ENCODE measurements around the gene AP2A2. TPM values are rescaled to one million over a fixed set of nuclear protein-coding genes. Genes with fewer than 3 reads are reported as not detected.

Gene AP2A2
- total RNA-seq, 4 donors from 2014 or later: 33.6 to 76.6 (median 46.4) TPM

- 84 to 89% methylated on average over 13 of the region's 13 CpGs for WGBS, 2 donors
- no peak for DNase-seq (ENCODE audit: low spot score in 2 of 2)
- no peak overlapping the region for H3K4me3 ChIP-seq (ENCODE audit: low read depth, poor library complexity, severe bottlenecking)
- intact Hi-C loops (cut with DNase I; ENCODE audit: low total_unique reads): no loop called here
- no peak for TF ChIP-seq POLR2A (IDR thresholded peaks at IDR 0.05)
- TF ChIP-seq CTCF (IDR thresholded peaks at IDR 0.05): no peak
Measured at GRCh38 chr11:1006762-1007161, 81.1 kb downstream of the AP2A2 start.

- no peak for DNase-seq (ENCODE audit: low spot score in 2 of 2)
- intact Hi-C loops (cut with DNase I; ENCODE audit: low total_unique reads): no loop called here
- TF ChIP-seq POLR2A (IDR thresholded peaks at IDR 0.05): no peak
- TF ChIP-seq CTCF (IDR thresholded peaks at IDR 0.05): no peak
- 92 to 100% methylated on average over 10 of the region's 10 CpGs for WGBS, 2 donors
- H3K4me3 ChIP-seq (ENCODE audit: low read depth, poor library complexity, severe bottlenecking): no peak overlapping the region
Measured at GRCh38 chr11:1007279-1007678, 81.6 kb downstream of the AP2A2 start.

GRCh38 chr11:1008001-1008802, 82.5 kb downstream of the AP2A2 start:
- intact Hi-C loops (cut with DNase I; ENCODE audit: low total_unique reads): no loop called here
- no peak for TF ChIP-seq POLR2A (IDR thresholded peaks at IDR 0.05)
- TF ChIP-seq CTCF (IDR thresholded peaks at IDR 0.05): no peak
- 92% methylated on average over 31 to 38 of the region's 38 CpGs for WGBS, 2 donors
- H3K4me3 ChIP-seq (ENCODE audit: low read depth, poor library complexity, severe bottlenecking): no peak overlapping the region
- no peak for DNase-seq (ENCODE audit: low spot score in 2 of 2)

- no peak for DNase-seq (ENCODE audit: low spot score in 2 of 2)
- WGBS, 2 donors: 85 to 88% methylated on average over 9 to 11 of the region's 11 CpGs
- intact Hi-C loops (cut with DNase I; ENCODE audit: low total_unique reads): no loop called here
- no peak for TF ChIP-seq CTCF (IDR thresholded peaks at IDR 0.05)
- TF ChIP-seq POLR2A (IDR thresholded peaks at IDR 0.05): no peak
- no peak overlapping the region for H3K4me3 ChIP-seq (ENCODE audit: low read depth, poor library complexity, severe bottlenecking)
Measured at GRCh38 chr11:1008803-1009145, 83.1 kb downstream of the AP2A2 start.

- 87 to 89% methylated on average over 33 of the region's 33 CpGs for WGBS, 2 donors
- H3K4me3 ChIP-seq (ENCODE audit: low read depth, poor library complexity, severe bottlenecking): no peak overlapping the region
- no peak for TF ChIP-seq CTCF (IDR thresholded peaks at IDR 0.05)
- no peak for TF ChIP-seq POLR2A (IDR thresholded peaks at IDR 0.05)
- DNase-seq (ENCODE audit: low spot score in 2 of 2): no peak
- intact Hi-C loops (cut with DNase I; ENCODE audit: low total_unique reads): no loop called here
Measured at GRCh38 chr11:1009371-1009770, 83.7 kb downstream of the AP2A2 start.

- DNase-seq (ENCODE audit: low spot score in 2 of 2): no peak
- intact Hi-C loops (cut with DNase I; ENCODE audit: low total_unique reads): no loop called here
- WGBS, 2 donors: 87 to 92% methylated on average over 17 of the region's 17 CpGs
- TF ChIP-seq POLR2A (IDR thresholded peaks at IDR 0.05) (no peak), CTCF (IDR thresholded peaks at IDR 0.05) (no peak)
- no peak overlapping the region for H3K4me3 ChIP-seq (ENCODE audit: low read depth, poor library complexity, severe bottlenecking)
Measured at GRCh38 chr11:1009991-1010390, 84.3 kb downstream of the AP2A2 start.

Measured in lower leg skin (tissue), 4 donors.